Gastrocnemius medialis (tissue), 4 donors: ENCODE results near the gene UCP3.

Experiments used
- POLR2A ChIP-seq, 2 donors: fragments of 450-650 bp; IDR thresholded peaks; one replicate each; pipeline ENCODE4 v1.6.1; 2017; ENCODE audit warnings: antibody characterized with exemption in 2 of 2, mild to moderate bottlenecking in 2 of 2, moderate library complexity in 2 of 2
- TF ChIP-seq, protein P1 (sequence below), 5 experiments: fragments of 450-650 bp in 3 of 5; fragments of 200-600 bp in 2 of 5; sonication (generic) in 2 of 5; IDR thresholded peaks in 4 of 5; conservative IDR thresholded peaks in 1 of 5; 1 replicate in 4 of 5; 2 replicates in 1 of 5; pipeline ENCODE4 v1.5.1; 2016 to 2019; ENCODE audit warnings: antibody characterized with exemption in 5 of 5, mild to moderate bottlenecking in 3 of 5, moderate library complexity in 3 of 5

- TF ChIP-seq, protein P1, sequence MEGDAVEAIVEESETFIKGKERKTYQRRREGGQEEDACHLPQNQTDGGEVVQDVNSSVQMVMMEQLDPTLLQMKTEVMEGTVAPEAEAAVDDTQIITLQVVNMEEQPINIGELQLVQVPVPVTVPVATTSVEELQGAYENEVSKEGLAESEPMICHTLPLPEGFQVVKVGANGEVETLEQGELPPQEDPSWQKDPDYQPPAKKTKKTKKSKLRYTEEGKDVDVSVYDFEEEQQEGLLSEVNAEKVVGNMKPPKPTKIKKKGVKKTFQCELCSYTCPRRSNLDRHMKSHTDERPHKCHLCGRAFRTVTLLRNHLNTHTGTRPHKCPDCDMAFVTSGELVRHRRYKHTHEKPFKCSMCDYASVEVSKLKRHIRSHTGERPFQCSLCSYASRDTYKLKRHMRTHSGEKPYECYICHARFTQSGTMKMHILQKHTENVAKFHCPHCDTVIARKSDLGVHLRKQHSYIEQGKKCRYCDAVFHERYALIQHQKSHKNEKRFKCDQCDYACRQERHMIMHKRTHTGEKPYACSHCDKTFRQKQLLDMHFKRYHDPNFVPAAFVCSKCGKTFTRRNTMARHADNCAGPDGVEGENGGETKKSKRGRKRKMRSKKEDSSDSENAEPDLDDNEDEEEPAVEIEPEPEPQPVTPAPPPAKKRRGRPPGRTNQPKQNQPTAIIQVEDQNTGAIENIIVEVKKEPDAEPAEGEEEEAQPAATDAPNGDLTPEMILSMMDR (IDR thresholded peaks at IDR 0.05 in 4 of 5, conservative IDR thresholded peaks at IDR 0.05 in 1 of 5): no peak
- peak in 1 of 2 donors; percentile 28 for TF ChIP-seq POLR2A (IDR thresholded peaks at IDR 0.05)
Measured at GRCh38 chr11:74005721-74006517, 3.0 kb downstream of the UCP3 start.
